ENCODE measurements around the gene TREM2. TPM values are rescaled to one million over a fixed set of nuclear protein-coding genes. Genes with fewer than 3 reads are reported as not detected.

TREM2 gene
- total RNA-seq, 4 donors from 2014 or later = 1.0 TPM; not detected in 3

DNA sequence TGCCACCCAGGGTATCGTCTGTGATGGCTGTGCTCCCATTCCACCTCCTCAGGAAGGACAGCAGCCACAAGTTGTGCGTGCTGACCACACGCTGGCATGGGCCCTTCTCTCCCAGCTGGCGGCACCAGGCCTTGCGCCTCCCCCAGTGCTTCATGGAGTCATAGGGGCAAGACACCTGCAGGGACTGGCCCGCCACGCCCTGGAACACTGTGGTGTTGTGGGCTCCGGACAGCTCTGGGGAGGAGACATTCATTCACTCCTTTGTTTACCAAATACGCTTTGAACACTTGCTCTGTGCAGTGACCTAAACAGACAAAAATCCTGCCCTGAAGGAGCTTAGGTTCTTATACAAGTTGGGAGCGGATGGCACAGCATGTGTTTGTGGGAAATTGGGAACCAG, 1.5 kb downstream of the TREM2 start:
- TF ChIP-seq POLR2A (IDR thresholded peaks at IDR 0.05) = no peak
- TF ChIP-seq, protein P1, sequence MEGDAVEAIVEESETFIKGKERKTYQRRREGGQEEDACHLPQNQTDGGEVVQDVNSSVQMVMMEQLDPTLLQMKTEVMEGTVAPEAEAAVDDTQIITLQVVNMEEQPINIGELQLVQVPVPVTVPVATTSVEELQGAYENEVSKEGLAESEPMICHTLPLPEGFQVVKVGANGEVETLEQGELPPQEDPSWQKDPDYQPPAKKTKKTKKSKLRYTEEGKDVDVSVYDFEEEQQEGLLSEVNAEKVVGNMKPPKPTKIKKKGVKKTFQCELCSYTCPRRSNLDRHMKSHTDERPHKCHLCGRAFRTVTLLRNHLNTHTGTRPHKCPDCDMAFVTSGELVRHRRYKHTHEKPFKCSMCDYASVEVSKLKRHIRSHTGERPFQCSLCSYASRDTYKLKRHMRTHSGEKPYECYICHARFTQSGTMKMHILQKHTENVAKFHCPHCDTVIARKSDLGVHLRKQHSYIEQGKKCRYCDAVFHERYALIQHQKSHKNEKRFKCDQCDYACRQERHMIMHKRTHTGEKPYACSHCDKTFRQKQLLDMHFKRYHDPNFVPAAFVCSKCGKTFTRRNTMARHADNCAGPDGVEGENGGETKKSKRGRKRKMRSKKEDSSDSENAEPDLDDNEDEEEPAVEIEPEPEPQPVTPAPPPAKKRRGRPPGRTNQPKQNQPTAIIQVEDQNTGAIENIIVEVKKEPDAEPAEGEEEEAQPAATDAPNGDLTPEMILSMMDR (IDR thresholded peaks at IDR 0.05) = no peak
- intact Hi-C loops (cut with DNase I; ENCODE audit: low total_unique reads) = no loop called here
- Histone ChIP-seq H3K27me3 (no peaks in the 10 kb centered on the region), H3K36me3 (no peaks in the 10 kb centered on the region), H3K4me1 (no peaks in the 10 kb centered on the region), H3K4me3 (no peak overlapping the region), H3K27ac (no peak overlapping the region), H3K9me3 (no peaks in the 10 kb centered on the region)
- DNase-seq = no peak

DNA sequence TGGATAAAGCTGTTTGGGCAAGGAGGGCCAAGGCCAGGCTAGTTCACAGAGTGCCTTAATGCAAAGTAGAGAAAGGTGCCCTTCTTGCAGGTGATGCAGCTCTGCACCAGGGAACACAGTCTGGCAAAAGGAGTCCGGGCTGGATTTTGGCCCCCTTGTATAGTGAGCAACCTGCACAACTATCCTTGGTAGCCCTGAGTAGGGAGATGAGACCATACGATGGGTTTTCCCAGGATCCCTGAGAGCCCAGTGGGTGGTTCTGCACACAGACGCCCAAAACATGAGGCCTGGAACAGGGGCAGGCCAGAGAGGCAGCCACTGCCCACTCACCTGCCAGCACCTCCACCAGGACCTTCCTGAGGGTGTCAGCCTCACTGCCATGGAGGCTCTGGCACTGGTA, 2.0 kb downstream of the TREM2 start:
- Histone ChIP-seq H3K36me3 (no peaks in the 10 kb centered on the region), H3K4me3 (no peak overlapping the region), H3K4me1 (no peaks in the 10 kb centered on the region), H3K27me3 (no peaks in the 10 kb centered on the region), H3K27ac (no peak overlapping the region), H3K9me3 (no peaks in the 10 kb centered on the region)
- DNase-seq = no peak
- TF ChIP-seq, protein P1 (IDR thresholded peaks at IDR 0.05) = no peak
- no peak for TF ChIP-seq POLR2A (IDR thresholded peaks at IDR 0.05)
- intact Hi-C loops (cut with DNase I; ENCODE audit: low total_unique reads) = no loop called here

DNA sequence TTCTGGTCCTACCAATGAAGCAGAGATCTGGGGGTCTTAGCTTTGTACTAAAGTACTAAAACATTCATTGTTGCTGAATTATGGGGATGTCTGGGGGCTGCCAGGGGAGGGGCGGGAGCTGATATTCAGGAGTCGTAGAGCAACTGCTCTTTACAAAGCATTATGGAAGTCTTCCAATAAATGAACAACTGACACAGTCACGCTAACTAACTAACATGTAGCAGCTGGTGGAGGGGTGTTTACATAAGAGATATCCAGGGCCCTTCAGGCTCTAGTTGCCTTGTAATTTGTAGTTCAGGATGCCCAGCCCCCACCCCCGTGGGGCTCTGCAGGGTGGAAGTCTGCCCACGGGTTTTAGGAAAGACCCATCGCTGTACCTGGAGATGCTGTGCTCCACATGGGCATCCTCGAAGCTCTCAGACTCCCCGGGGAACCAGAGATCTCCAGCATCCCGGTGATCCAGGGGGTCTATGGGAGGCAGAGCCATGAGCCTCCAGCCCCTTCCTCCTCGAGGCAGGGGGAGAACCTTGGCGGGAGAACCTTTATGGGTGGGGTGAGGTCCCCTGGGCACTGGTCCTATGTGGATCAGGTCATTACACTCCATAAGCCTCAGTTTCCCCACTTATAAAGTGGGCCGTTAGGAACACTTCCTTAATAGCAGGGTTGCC, 3.4 kb downstream of the TREM2 start:
- no peak for DNase-seq
- H3K4me1 ChIP-seq = no peaks in the 10 kb centered on the region
- TF ChIP-seq POLR2A (IDR thresholded peaks at IDR 0.05) = no peak
- TF ChIP-seq, protein P1 (IDR thresholded peaks at IDR 0.05) = no peak
- no peaks in the 10 kb centered on the region for H3K27me3 ChIP-seq
- H3K27ac ChIP-seq = no peak overlapping the region
- intact Hi-C loops (cut with DNase I; ENCODE audit: low total_unique reads) = no loop called here
- no peaks in the 10 kb centered on the region for H3K36me3 ChIP-seq
- H3K9me3 ChIP-seq = no peaks in the 10 kb centered on the region
- H3K4me3 ChIP-seq = no peak overlapping the region

DNA sequence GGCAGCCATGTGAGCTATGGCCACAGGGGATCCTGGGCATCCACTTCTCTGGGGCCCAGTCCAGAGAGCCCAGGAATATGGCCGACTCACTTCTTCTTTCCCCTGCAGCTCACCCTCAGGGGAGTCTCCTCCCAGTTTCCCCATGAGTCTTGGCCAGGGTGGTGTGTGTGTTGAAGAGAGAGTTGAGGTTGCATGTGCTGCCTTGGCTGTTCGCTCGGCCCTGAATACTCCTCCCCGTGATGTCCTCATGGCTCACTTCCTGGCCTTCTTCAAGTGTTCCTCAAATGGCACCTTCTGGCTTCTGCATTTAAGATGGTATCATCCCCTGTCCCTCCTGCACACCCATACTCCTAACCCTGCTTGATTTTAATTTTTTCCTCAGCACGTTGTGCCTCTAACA, 5.6 kb downstream of the TREM2 start:
- Histone ChIP-seq H3K27me3 (no peaks in the 10 kb centered on the region), H3K36me3 (no peaks in the 10 kb centered on the region), H3K9me3 (no peaks in the 10 kb centered on the region), H3K4me3 (no peak overlapping the region), H3K4me1 (no peaks in the 10 kb centered on the region), H3K27ac (no peak overlapping the region)
- no peak for TF ChIP-seq POLR2A (IDR thresholded peaks at IDR 0.05)
- TF ChIP-seq, protein P1 (IDR thresholded peaks at IDR 0.05) = no peak
- intact Hi-C loops (cut with DNase I; ENCODE audit: low total_unique reads) = no loop called here
- DNase-seq = no peak

DNA sequence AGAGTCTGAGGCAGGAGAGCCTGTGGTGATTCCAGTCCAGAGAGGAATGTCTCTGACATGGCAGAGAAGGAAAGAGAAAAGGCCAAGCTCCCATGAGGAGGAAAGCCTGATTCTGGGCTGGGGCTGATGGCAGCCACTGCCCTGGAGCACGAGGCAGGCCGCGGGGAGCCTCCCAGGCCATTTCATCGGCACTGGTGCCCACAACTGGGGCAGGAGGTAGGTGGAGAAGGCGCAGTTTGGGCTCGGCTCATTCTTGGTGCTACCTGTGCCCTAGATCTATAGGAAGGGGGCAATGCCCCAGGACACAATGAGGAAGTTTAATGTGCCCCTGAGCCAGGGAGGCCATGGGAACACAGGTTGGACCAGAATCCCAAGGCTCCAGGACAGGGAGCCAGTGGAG, 6.1 kb downstream of the TREM2 start:
- no peak overlapping the region for H3K27ac ChIP-seq
- intact Hi-C loops (cut with DNase I; ENCODE audit: low total_unique reads) = no loop called here
- DNase-seq = no peak

More for the DNA sequence above, 6.1 kb downstream of the TREM2 start:
- Histone ChIP-seq H3K4me3 (no peak overlapping the region), H3K9me3 (no peaks in the 10 kb centered on the region), H3K4me1 (no peaks in the 10 kb centered on the region), H3K27me3 (no peaks in the 10 kb centered on the region), H3K36me3 (no peaks in the 10 kb centered on the region)
- TF ChIP-seq, protein P1 (IDR thresholded peaks at IDR 0.05) = no peak
- TF ChIP-seq POLR2A (IDR thresholded peaks at IDR 0.05) = no peak
